LNCAP (cell line): ENCODE results near the gene CXCL10.

Experiments
- CTCF ChIP-seq: fragments of 450-650 bp; IDR thresholded peaks from 2 replicates; pipeline ENCODE4 v1.5.1; 2017; ENCODE audit warnings: mild to moderate bottlenecking

Gene CXCL10

DNA sequence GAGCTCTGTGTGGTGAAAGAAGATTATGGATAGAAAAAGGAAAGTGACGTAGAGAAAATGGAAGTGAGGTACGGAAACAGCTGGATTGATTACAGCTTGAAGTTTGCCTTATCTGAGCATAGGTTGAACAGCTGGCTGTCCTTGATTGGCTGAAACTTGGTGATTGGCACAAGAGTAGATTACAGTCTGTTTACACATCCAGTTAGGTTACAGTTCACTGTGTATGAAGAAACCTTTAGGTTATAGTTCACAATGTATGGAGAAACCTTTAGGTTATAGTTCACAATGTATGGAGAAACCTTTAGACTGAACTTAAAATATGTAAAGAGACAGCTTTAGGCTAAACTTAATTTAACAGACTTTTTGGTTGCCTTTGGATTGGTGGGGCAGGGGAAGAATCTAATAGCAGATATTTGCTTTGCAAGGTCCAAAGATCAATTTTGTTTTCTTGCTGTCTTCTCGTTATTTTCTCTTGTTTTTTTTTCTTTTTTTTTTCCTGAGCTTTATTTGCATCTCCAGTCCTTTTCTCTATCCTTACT is 35.7 kb upstream of the CXCL10 start:
- TF ChIP-seq CTCF: no peak

GRCh38 chr4:76058302-76058701 is 35.0 kb upstream of the CXCL10 start:
- no peak for TF ChIP-seq CTCF

DNA sequence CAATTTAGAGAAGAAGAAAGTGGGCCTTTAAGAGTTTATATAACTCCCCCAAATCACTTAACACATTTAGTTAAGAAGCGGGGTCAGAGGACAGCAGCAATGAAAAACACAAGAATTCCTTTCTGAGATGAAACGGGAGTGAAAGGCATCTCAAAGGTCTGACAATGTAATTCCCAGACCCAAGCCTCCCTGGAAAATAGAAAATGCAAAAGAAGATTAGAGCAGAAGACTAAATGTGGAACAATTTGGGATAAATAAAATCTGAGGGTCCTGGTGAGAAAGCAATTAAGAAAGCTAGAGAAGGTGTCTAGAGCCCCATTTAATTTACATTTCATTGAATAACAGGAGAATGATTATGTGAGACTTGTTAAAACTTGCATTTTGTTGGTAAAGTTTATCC is 32.1 kb upstream of the CXCL10 start:
- no peak for TF ChIP-seq CTCF

GRCh38 chr4:76055016-76055415 is 31.7 kb upstream of the CXCL10 start:
- TF ChIP-seq CTCF: no peak

DNA sequence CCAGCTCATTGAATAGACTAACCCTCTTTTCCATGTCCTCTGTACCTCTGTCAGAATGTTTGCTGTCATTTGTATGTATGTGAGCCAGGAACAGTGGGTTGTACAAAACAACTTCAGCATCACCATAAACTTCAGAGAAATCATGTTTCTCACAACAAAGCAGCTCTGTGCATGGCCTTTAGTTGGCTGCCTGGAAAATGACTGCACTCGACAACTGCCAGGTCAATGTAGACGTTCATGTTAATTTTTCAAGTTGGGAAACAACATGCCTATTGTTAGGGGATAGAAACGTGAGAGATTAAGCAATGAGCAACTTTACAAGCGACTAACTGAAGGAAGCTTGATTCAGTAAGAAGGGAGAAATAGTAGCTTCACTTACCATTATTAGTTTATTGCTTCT is 30.4 kb upstream of the CXCL10 start:
- TF ChIP-seq CTCF: no peak

GRCh38 chr4:76036855-76037254 is 13.6 kb upstream of the CXCL10 start:
- no peak for TF ChIP-seq CTCF

- TF ChIP-seq CTCF: no peak
Observed at GRCh38 chr4:76035799-76036380, 12.6 kb upstream of the CXCL10 start, which contains the start of gene CXCL11. CXCL11 (minus strand) TSS chr4:76036070; CDS start chr4:76035987, 83 bp downstream.

GRCh38 chr4:76035141-76035540 is 11.8 kb upstream of the CXCL10 start:
- no peak for TF ChIP-seq CTCF
